ENCODE data around the gene FCHO1. TPM values are rescaled to one million over a fixed set of nuclear protein-coding genes. Genes with fewer than 3 reads are reported as not detected.

Gene FCHO1
- total RNA-seq, 2 experiments from 2014 or later = 85.6 to 107 TPM

- CTCF ChIA-PET (ENCODE audit: unreplicated experiment) = no interaction called here
- no peak overlapping the region for H3K4me2 ChIP-seq (ENCODE audit: low read length)
- no peaks in the 10 kb centered on the region for H3K9me3 ChIP-seq (ENCODE audit: low read length)
- no peaks in the 10 kb centered on the region for H3K79me2 ChIP-seq (ENCODE audit: insufficient read depth, low read depth, low read length)
- BruUV-seq (replicated peaks) = no TSS peak
- H2AFZ ChIP-seq (ENCODE audit: low read length) = no peak overlapping the region
- H3K27ac ChIP-seq (ENCODE audit: low read depth, low read length, poor library complexity, severe bottlenecking) = no peak overlapping the region
- H3K4me1 ChIP-seq (ENCODE audit: insufficient read depth, low read length, poor library complexity, severe bottlenecking) = no peaks in the 10 kb centered on the region
- no peaks in the 10 kb centered on the region for H3K36me3 ChIP-seq (ENCODE audit: insufficient read depth, low read length)
- no peak overlapping the region for H3K4me3 ChIP-seq (ENCODE audit: low read depth, low read length, poor library complexity, severe bottlenecking)
- TF ChIP-seq CTCF (conservative IDR thresholded peaks at IDR 0.05; ENCODE audit: low read length) = no peak
- no peak for TF ChIP-seq EZH2phosphoT487 (IDR thresholded peaks at IDR 0.05; ENCODE audit: borderline replicate concordance, low read depth, low read length)
- H4K20me1 ChIP-seq (ENCODE audit: insufficient read depth, low read length) = no peaks in the 10 kb centered on the region
- POLR2A ChIA-PET = no interaction called here
- intact Hi-C loops (cut with micrococcal nuclease; ENCODE audit: unreplicated experiment) = no loop called here
- no peaks in the 10 kb centered on the region for H3K9me2 ChIP-seq (ENCODE audit: insufficient read depth, low read length)
- DNase-seq (ENCODE audit: low spot score) = no peak
Observed at GRCh38 chr19:17812099-17812498, 60.8 kb downstream of the FCHO1 start.

- H3K27ac ChIP-seq (ENCODE audit: low read depth, low read length, poor library complexity, severe bottlenecking) = no peak overlapping the region
- no TSS peak for BruUV-seq (replicated peaks)
- no peak for DNase-seq (ENCODE audit: low spot score)
- TF ChIP-seq CTCF (conservative IDR thresholded peaks at IDR 0.05; ENCODE audit: low read length) (no peak), EZH2phosphoT487 (IDR thresholded peaks at IDR 0.05; ENCODE audit: borderline replicate concordance, low read depth, low read length) (no peak)
- H3K4me1 ChIP-seq (ENCODE audit: insufficient read depth, low read length, poor library complexity, severe bottlenecking) = no peaks in the 10 kb centered on the region
- no peaks in the 10 kb centered on the region for H4K20me1 ChIP-seq (ENCODE audit: insufficient read depth, low read length)
- H3K79me2 ChIP-seq (ENCODE audit: insufficient read depth, low read depth, low read length) = no peaks in the 10 kb centered on the region
- POLR2A ChIA-PET = interaction anchor here (0.6 kb wide), 1 partner anchor 15 kb away, joined by 4 read pairs; no protein-coding TSS in a partner anchor
- no peak overlapping the region for H3K4me3 ChIP-seq (ENCODE audit: low read depth, low read length, poor library complexity, severe bottlenecking)
- CTCF ChIA-PET (ENCODE audit: unreplicated experiment) = no interaction called here
- no peak overlapping the region for H2AFZ ChIP-seq (ENCODE audit: low read length)
- intact Hi-C loops (cut with micrococcal nuclease; ENCODE audit: unreplicated experiment) = no loop called here
- no peaks in the 10 kb centered on the region for H3K9me3 ChIP-seq (ENCODE audit: low read length)
- no peak overlapping the region for H3K4me2 ChIP-seq (ENCODE audit: low read length)
- no peaks in the 10 kb centered on the region for H3K36me3 ChIP-seq (ENCODE audit: insufficient read depth, low read length)
- H3K9me2 ChIP-seq (ENCODE audit: insufficient read depth, low read length) = no peaks in the 10 kb centered on the region
Observed at GRCh38 chr19:17817668-17818363, 66.5 kb downstream of the FCHO1 start.

- POLR2A ChIA-PET = no interaction called here
- Histone ChIP-seq H3K36me3 (ENCODE audit: insufficient read depth, low read length) (no peaks in the 10 kb centered on the region; the same call in 1 of the 2 replicates), H3K4me2 (ENCODE audit: low read length) (no peak within 1 kb of the TSS), H4K20me1 (ENCODE audit: insufficient read depth, low read length) (no peaks in the 10 kb centered on the region), H3K4me3 (ENCODE audit: low read depth, low read length, poor library complexity, severe bottlenecking) (no peak within 1 kb of the TSS), H3K9me3 (ENCODE audit: low read length) (no peaks in the 10 kb centered on the region), H3K27ac (ENCODE audit: low read depth, low read length, poor library complexity, severe bottlenecking) (no peak within 1 kb of the TSS), H3K4me1 (ENCODE audit: insufficient read depth, low read length, poor library complexity, severe bottlenecking) (no peaks in the 10 kb centered on the region), H2AFZ (ENCODE audit: low read length) (no peak within 1 kb of the TSS), H3K79me2 (ENCODE audit: insufficient read depth, low read depth, low read length) (no peaks in the 10 kb centered on the region), H3K9me2 (ENCODE audit: insufficient read depth, low read length) (no peaks in the 10 kb centered on the region)
- no peak for DNase-seq (ENCODE audit: low spot score)
- CTCF ChIA-PET (ENCODE audit: unreplicated experiment) = no interaction called here
- TF ChIP-seq CTCF (conservative IDR thresholded peaks at IDR 0.05; ENCODE audit: low read length) = no peak
- no peak for TF ChIP-seq EZH2phosphoT487 (IDR thresholded peaks at IDR 0.05; ENCODE audit: borderline replicate concordance, low read depth, low read length)
- intact Hi-C loops (cut with micrococcal nuclease; ENCODE audit: unreplicated experiment) = no loop called here
- BruUV-seq (replicated peaks) = no TSS peak
Observed at GRCh38 chr19:17821190-17821589, 69.9 kb downstream of the FCHO1 start, which contains the start of gene INSL3. Gene INSL3, minus strand, starts transcription at chr19:17821519. Its CDS starts 13 bp downstream, at chr19:17821506.

Measured in OCI-LY7 (cell line).